Esophagus squamous epithelium (tissue), 4 donors: Measurements from ENCODE around the gene PDE10A.

Experiments
- CTCF ChIP-seq, 6 experiments: fragments of 450-650 bp in 4 of 6; fragments of 200-600 bp in 2 of 6; sonication (generic) in 2 of 6; IDR thresholded peaks; one replicate each; pipeline ENCODE4 v1.5.1; 2016 to 2019; ENCODE audit warnings: antibody characterized with exemption in 6 of 6, mild to moderate bottlenecking in 4 of 6, moderate library complexity in 4 of 6
- POLR2A ChIP-seq, 4 donors: fragments of 450-650 bp; IDR thresholded peaks; one replicate each; pipeline ENCODE4 v1.6.1; 2017; ENCODE audit warnings: antibody characterized with exemption in 4 of 4, mild to moderate bottlenecking in 4 of 4, moderate library complexity in 3 of 4

GRCh38 chr6:165481921-165482320 is 181.1 kb downstream of the PDE10A start:
- TF ChIP-seq CTCF (IDR thresholded peaks at IDR 0.05) (no peak), POLR2A (IDR thresholded peaks at IDR 0.05) (no peak)
